Heart left ventricle (tissue), 16 donors: ENCODE measurements around the gene MAMDC2. TPM values are rescaled to one million over a fixed set of nuclear protein-coding genes. Genes with fewer than 3 reads are reported as not detected.

Experiments
- ATAC-seq, 4 donors: fragments of 200-7000 bp; cut with Tn5 transposase; one replicate each; pipeline ENCODE4 v1.9.1; 2020 to 2022; ENCODE audit warnings: moderate library complexity in 4 of 4, mild to moderate bottlenecking in 3 of 4, moderate number of reproducible peaks in 1 of 4
- DNase-seq, 5 donors: peaks; one replicate each; pipeline ENCODE4 v3.0.0-alpha.2; 2020
- H3K27ac ChIP-seq, 12 donors: fragments of 200-600 bp; sonication (generic) in 4 of 12; one replicate each; pipeline versions ENCODE4 v1.5.0 to v1.8.0; 2016 to 2022; ENCODE audit warnings: mild to moderate bottlenecking in 2 of 12
- H3K27me3 ChIP-seq, 9 donors: fragments of 200-600 bp; sonication (generic) in 2 of 9; one replicate each; pipeline versions ENCODE4 v1.5.1 to v1.8.0; 2016 to 2022; ENCODE audit warnings: mild to moderate bottlenecking in 3 of 9
- H3K36me3 ChIP-seq, 9 donors: fragments of 200-600 bp; sonication (generic) in 2 of 9; one replicate each; pipeline versions ENCODE4 v1.5.0 to v1.8.0; 2018 to 2022; ENCODE audit warnings: mild to moderate bottlenecking in 2 of 9
- H3K4me1 ChIP-seq, 12 donors: fragments of 200-600 bp; sonication (generic) in 4 of 12; one replicate each; pipeline versions ENCODE4 v1.5.0 to v1.8.0; 2016 to 2022; ENCODE audit warnings: mild to moderate bottlenecking in 3 of 12
- H3K4me3 ChIP-seq, 12 donors: fragments of 200-600 bp; sonication (generic) in 4 of 12; one replicate each; pipeline versions ENCODE4 v1.5.0 to v1.8.0; 2017 to 2022; ENCODE audit warnings: mild to moderate bottlenecking in 9 of 12, moderate library complexity in 4 of 12
- H3K9me3 ChIP-seq, 12 donors: fragments of 200-600 bp; sonication (generic) in 4 of 12; one replicate each; pipeline versions ENCODE4 v1.5.0 to v1.8.0; 2016 to 2022; ENCODE audit warnings: mild to moderate bottlenecking in 1 of 12
- POLR2A ChIP-seq, 2 donors: fragments of 450-650 bp; IDR thresholded peaks; one replicate each; pipeline ENCODE4 v1.6.1; 2017; ENCODE audit warnings: antibody characterized with exemption in 2 of 2, mild to moderate bottlenecking in 2 of 2, moderate library complexity in 2 of 2
- WGBS, 4 donors: extraction: QIAGEN DNeasy Blood & Tissue Kit in 2 of 4; methylation state at CpG; one replicate each; pipeline versions ENCODE4 v1.1.5 to v1.1.7; 2013 to 2018; 5-methylcytosine and 5-hydroxymethylcytosine counted together
- intact Hi-C, 10 donors: fragments of 100-400 bp; cut with DNase I; formaldehyde crosslinking; loops; one replicate each; pipeline versions ENCODE4 v1.11.1 to v1.14.2; 2022
- polyA plus RNA-seq, 2 donors: library from polyadenylated mRNA; stranded (reverse); fragments of 200-250 nt; gene quantifications; one replicate each; pipeline ENCODE4 v1.2.3, GENCODE V29; 2013
- total RNA-seq, 9 donors: library from RNA; depleted of rRNA in 2 of 9; stranded (reverse); fragments of >200 nt in 2 of 9; fragmentation: NEBNext Ultra II Directional in 3 of 9; extraction: Animal tissue kit (Norgen Biotek cat#: 25700) in 3 of 9; gene quantifications; one replicate each; pipeline versions ENCODE4 v1.1.0 to v1.2.4, GENCODE V29; 2016 to 2023
- TF ChIP-seq, protein P1 (sequence below), 12 donors: fragments of 200-600 bp; sonication (generic) in 4 of 12; IDR thresholded peaks; one replicate each; pipeline versions ENCODE4 v1.5.0 to v1.8.0; 2018 to 2022; ENCODE audit warnings: antibody characterized with exemption in 12 of 12, mild to moderate bottlenecking in 5 of 12
- donor health status: ischemic (EF 13 %, LVEDD 7.1; RV severe dilation, severe dysfunction).
- donor health status: healthy with polysubstance abuse.
- donor health status: DM: no; HTN: yes; CAD: no.
- donor health status: DM: no; HTN: no; CAD: no.
- donor health status: ischemic (EF 25% LVEDD 6.9; RV normal size, moderate dysfunction).
- donor health status: ischemic (EF 25% LVEDD 5.7; RV mildly dilated, moderate dysfunction).
- donor health status: healthy.
- donor health status: DM: yes; HTN: yes; CAD: no.
- donor health status: ischemic (EF 35%, LVEDD 5.7; RV mildly dilated, moderate dysfunction).
- donor health status: nonischemic (EF 11% LVEDD 7.7; RV severe dilation, severe dysfunction).
- donor health status: DM: yes; HTN: yes; CAD: no.
- donor health status: PGD.
- donor health status: ischemic (EF 29% LVEDD 5.4; RV normal size, mild dysfunction).
- donor health status: nonischemic (EF 23%, LVEDD 6.1; RV moderate dilation, normal function).

Gene MAMDC2
- total and polyA plus RNA-seq, 11 donors: 2.5 to 23.9 (median 5.1) TPM

DNA sequence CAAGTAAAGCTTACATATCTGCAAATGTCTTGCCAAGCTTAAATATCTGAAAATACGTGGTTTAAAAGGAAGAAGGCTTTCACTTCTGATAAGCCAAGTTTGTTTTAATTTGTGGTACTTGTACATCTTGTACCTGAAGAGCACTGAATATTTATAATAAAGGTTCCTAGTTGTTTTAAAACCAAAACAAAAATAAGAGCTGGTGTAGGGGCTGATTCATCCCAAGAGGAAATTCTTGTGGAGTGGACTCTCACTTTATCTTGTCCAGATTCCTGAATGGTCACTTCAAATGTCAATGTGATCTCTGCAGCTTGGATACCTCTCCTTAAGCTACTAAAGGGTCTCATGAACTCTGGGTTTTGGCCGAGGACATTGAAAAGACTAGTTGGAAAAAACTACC is 29.5 kb downstream of the MAMDC2 start:
- Histone ChIP-seq H3K4me3 (no peak overlapping the region), H3K9me3 (no peaks in the 10 kb centered on the region), H3K36me3 (no peaks in the 10 kb centered on the region), H3K27me3 (no peaks in the 10 kb centered on the region), H3K27ac (peak overlapping the region in 3 of 12 donors; percentile 6 to 92 (median 6)), H3K4me1 (peaks cover 0 to 42% (median 12%) of the 10 kb centered on the region in 12 donors)
- no peak for DNase-seq
- no peak for ATAC-seq
- intact Hi-C loops: no loop called here
- no peak for TF ChIP-seq POLR2A (IDR thresholded peaks at IDR 0.05)
- TF ChIP-seq, protein P1, sequence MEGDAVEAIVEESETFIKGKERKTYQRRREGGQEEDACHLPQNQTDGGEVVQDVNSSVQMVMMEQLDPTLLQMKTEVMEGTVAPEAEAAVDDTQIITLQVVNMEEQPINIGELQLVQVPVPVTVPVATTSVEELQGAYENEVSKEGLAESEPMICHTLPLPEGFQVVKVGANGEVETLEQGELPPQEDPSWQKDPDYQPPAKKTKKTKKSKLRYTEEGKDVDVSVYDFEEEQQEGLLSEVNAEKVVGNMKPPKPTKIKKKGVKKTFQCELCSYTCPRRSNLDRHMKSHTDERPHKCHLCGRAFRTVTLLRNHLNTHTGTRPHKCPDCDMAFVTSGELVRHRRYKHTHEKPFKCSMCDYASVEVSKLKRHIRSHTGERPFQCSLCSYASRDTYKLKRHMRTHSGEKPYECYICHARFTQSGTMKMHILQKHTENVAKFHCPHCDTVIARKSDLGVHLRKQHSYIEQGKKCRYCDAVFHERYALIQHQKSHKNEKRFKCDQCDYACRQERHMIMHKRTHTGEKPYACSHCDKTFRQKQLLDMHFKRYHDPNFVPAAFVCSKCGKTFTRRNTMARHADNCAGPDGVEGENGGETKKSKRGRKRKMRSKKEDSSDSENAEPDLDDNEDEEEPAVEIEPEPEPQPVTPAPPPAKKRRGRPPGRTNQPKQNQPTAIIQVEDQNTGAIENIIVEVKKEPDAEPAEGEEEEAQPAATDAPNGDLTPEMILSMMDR (IDR thresholded peaks at IDR 0.05): no peak
- WGBS, 4 donors: 39 to 55% (median 52%) methylated on average over 2 of the region's 2 CpGs

- Histone ChIP-seq H3K27me3 (no peaks in the 10 kb centered on the region), H3K4me1 (peaks cover 0 to 37% (median 12%) of the 10 kb centered on the region in 12 donors), H3K4me3 (no peak overlapping the region), H3K9me3 (no peaks in the 10 kb centered on the region), H3K36me3 (no peaks in the 10 kb centered on the region), H3K27ac (peak overlapping the region in 3 of 12 donors; percentile 6 to 92 (median 6))
- intact Hi-C loops: no loop called here
- DNase-seq: no peak
- peak in 2 of 4 donors; percentile 39 to 43 for ATAC-seq
- no peak for TF ChIP-seq POLR2A (IDR thresholded peaks at IDR 0.05)
- TF ChIP-seq, protein P1 (IDR thresholded peaks at IDR 0.05): no peak
These were observed 30.1 kb downstream of the MAMDC2 start for GRCh38 chr9:70073756-70074155.

- DNase-seq: no peak
- 46 to 69% (median 49%) methylated on average over 3 of the region's 3 CpGs for WGBS, 4 donors
- Histone ChIP-seq H3K36me3 (no peaks in the 10 kb centered on the region), H3K4me3 (no peak overlapping the region), H3K9me3 (no peaks in the 10 kb centered on the region), H3K27me3 (no peaks in the 10 kb centered on the region), H3K4me1 (peaks cover 0 to 45% (median 20%) of the 10 kb centered on the region in 12 donors), H3K27ac (peak overlapping the region in 2 of 12 donors; percentile 41 to 92)
- TF ChIP-seq POLR2A (IDR thresholded peaks at IDR 0.05): no peak
- TF ChIP-seq, protein P1 (IDR thresholded peaks at IDR 0.05): no peak
- ATAC-seq: no peak
- intact Hi-C loops: no loop called here
These were observed 33.0 kb downstream of the MAMDC2 start for GRCh38 chr9:70076678-70077077.

- H3K36me3 ChIP-seq: no peaks in the 10 kb centered on the region
- intact Hi-C loops: loop anchor here in 2 of 10 donors (10.0 kb wide), 2 partner anchors 45 to 275 kb away; no protein-coding TSS in a partner anchor
- H3K4me3 ChIP-seq: no peak overlapping the region
- H3K27ac ChIP-seq: peak overlapping the region in 7 of 12 donors; percentile 0 to 92 (median 47)
- DNase-seq (peak in 1 of 5 donors; percentile 15), ATAC-seq (peak in 3 of 4 donors; percentile 17 to 30 (median 19))
- H3K9me3 ChIP-seq: no peaks in the 10 kb centered on the region
- no peaks in the 10 kb centered on the region for H3K27me3 ChIP-seq
- 61 to 78% (median 71%) methylated on average over 2 of the region's 2 CpGs for whole genome bisulfite sequencing, 4 donors
- no peak for TF ChIP-seq POLR2A (IDR thresholded peaks at IDR 0.05)
- TF ChIP-seq, protein P1 (IDR thresholded peaks at IDR 0.05): no peak
- H3K4me1 ChIP-seq: peaks cover 0 to 60% (median 20%) of the 10 kb centered on the region in 12 donors
These were observed 35.9 kb downstream of the MAMDC2 start for GRCh38 chr9:70079417-70080037.
